K562 (cell line): ENCODE results near the gene SDE2. TPM values are rescaled to one million over a fixed set of nuclear protein-coding genes. Genes with fewer than 3 reads are reported as not detected.
A peak's percentile ranks its signal among the peaks of the same experiment; 100 is the strongest.
"Not testable (repeated sequence)": the region's sequence is repeated elsewhere in the genome, so short reads cannot be mapped to it uniquely, and the experiment has no call there.

Experiments
- CUX1 ChIP-seq: fragments of 200-800 bp; sonication (Bioruptor generic); IDR thresholded peaks from 2 replicates; pipeline ENCODE4 v1.6.1; 2016; ENCODE audit warnings: missing genetic modification characterization, missing compliant biosample characterization
- ELF4 ChIP-seq: fragments of 450-650 bp; formaldehyde crosslinking; IDR thresholded peaks from 2 replicates; pipeline ENCODE4 v1.4.0; 2022; ENCODE audit warnings: missing genetic modification characterization
- EP300 ChIP-seq: IDR thresholded peaks from 2 replicates; pipeline ENCODE4 v1.6.1; 2012; ENCODE audit warnings: low read length, improper control_type of control experiment
- HLTF ChIP-seq: fragments of 450-650 bp; IDR thresholded peaks from 2 replicates; pipeline ENCODE4 v1.6.1; 2016
- KDM2B ChIP-seq: fragments of 250-450 bp; sonication (Bioruptor Pico); IDR thresholded peaks from 2 replicates; pipeline ENCODE4 v1.8.0; 2021; ENCODE audit warnings: mild to moderate bottlenecking, moderate library complexity
- MAX ChIP-seq: sonication (generic); formaldehyde crosslinking; IDR thresholded peaks from 2 replicates; pipeline ENCODE4 v1.9.0; 2022; ENCODE audit warnings: mild to moderate bottlenecking, missing genetic modification reagents
- MYC ChIP-seq, 2 experiments: fragments of 250-450 bp in 1 of 2; sonication (Bioruptor Pico) in 1 of 2; IDR thresholded peaks; 2 replicates each; pipeline versions ENCODE4 v1.5.1 to v1.6.1; 2012 to 2021; ENCODE audit warnings: low read depth in 2 of 2, borderline replicate concordance in 1 of 2, improper control_type of control experiment in 1 of 2, low read length in 1 of 2, mild to moderate bottlenecking in 1 of 2, moderate library complexity in 1 of 2
- MYNN ChIP-seq, 2 experiments: sonication (generic); formaldehyde crosslinking in 1 of 2; IDR thresholded peaks; 2 replicates each; pipeline versions ENCODE4 v1.5.0 to v1.6.1; 2016 to 2020; ENCODE audit warnings: antibody characterized with exemption in 1 of 2, missing genetic modification reagents in 1 of 2
- NR4A1 ChIP-seq, 2 experiments: fragments of 250-450 bp in 1 of 2; fragments of 450-650 bp in 1 of 2; sonication (Bioruptor Pico) in 1 of 2; IDR thresholded peaks; 2 replicates each; pipeline versions ENCODE4 v1.4.0 to v1.6.1; 2016 to 2020; ENCODE audit warnings: mild to moderate bottlenecking in 2 of 2, missing compliant biosample characterization in 1 of 2, missing genetic modification characterization in 1 of 2, moderate library complexity in 1 of 2
- PHF8 ChIP-seq: fragments of 200-600 bp; sonication (generic); IDR thresholded peaks from 2 replicates; pipeline ENCODE4 v1.6.1; 2012; ENCODE audit warnings: mixed run types, mild to moderate bottlenecking, inconsistent platforms, low read length, moderate library complexity, borderline replicate concordance
- ZNF830 ChIP-seq: fragments of 250-450 bp; sonication (Bioruptor Pico); IDR thresholded peaks from 2 replicates; pipeline ENCODE4 v1.5.0; 2021; ENCODE audit warnings: mild to moderate bottlenecking
- polyA plus RNA-seq, 8 experiments: library from polyadenylated mRNA; depleted of rRNA in 4 of 8; stranded (reverse) in 5 of 8; unstranded in 3 of 8; fragments of >200 nt; fragmentation: Nextera tagmentation in 2 of 8; fragmentation: Illumina TruSeq in 1 of 8; extraction: Ambion mirVana in 2 of 8; extraction: Trizol in 1 of 8; gene quantifications; 2 replicates each; pipeline versions ENCODE4 v1.2.1 to v1.2.3, GENCODE V29; 2011 to 2014; ENCODE audit warnings: inconsistent platforms in 1 of 8, missing spikeins in 1 of 8
- total RNA-seq, 7 experiments: library from RNA; depleted of rRNA in 6 of 7; stranded (reverse); fragments of >200 nt in 6 of 7; fragmentation: Illumina TruSeq in 2 of 7; extraction: Trizol in 2 of 7; gene quantifications; 2 replicates each; pipeline versions ENCODE4 v1.2.1 to v1.2.3, GENCODE V29; 2011 to 2021; ENCODE audit warnings: low replicate concordance in 1 of 7

The SDE2 gene
- total and polyA plus RNA-seq, 9 of the 15 experiments (the other 6 are each of a cell fraction or from before 2014, with no cell fraction given), result 14.3 to 62.3 (median 46.0) TPM

GRCh38 chr1:226000493-226001081 is 1.4 kb upstream of the SDE2 start (continued):
- TF ChIP-seq CUX1 (CRISPR knock-in tag), result 0 out of 2 replicates have a peak, but pooled peaks have one; percentile 10
- TF ChIP-seq EP300, result 0 out of 2 replicates have a peak, but pooled peaks have one; percentile 1
- TF ChIP-seq HLTF, result 0 out of 2 replicates have a peak, but pooled peaks have one; percentile 67
- TF ChIP-seq MYNN (IDR thresholded peaks at IDR 0.05), result peak; percentile 35; the same call in 1 of the 2 replicates
- TF ChIP-seq MYNN (CRISPR knock-in tag; IDR thresholded peaks at IDR 0.05); NR4A1 (CRISPR knock-in tag; IDR thresholded peaks at IDR 0.05); MYC (CRISPR knock-in tag; IDR thresholded peaks at IDR 0.05; ENCODE audit: borderline replicate concordance, low read depth): not testable (repeated sequence)
- TF ChIP-seq MAX (CRISPR knock-in tag), result peak; percentile 13; the same call in 1 of the 2 replicates
- TF ChIP-seq KDM2B (CRISPR knock-in tag), result 0 out of 2 replicates have a peak, but pooled peaks have one; percentile 10
- TF ChIP-seq ZNF830 (CRISPR knock-in tag), result 0 out of 2 replicates have a peak, but pooled peaks have one; percentile 28
- TF ChIP-seq PHF8, result peak; percentile 11; the same call in 1 of the 2 replicates
- TF ChIP-seq NR4A1 (tag; IDR thresholded peaks at IDR 0.05), result peak; percentile 56; the same call in 1 of the 2 replicates
- 0 out of 2 replicates have a peak, but pooled peaks have one; percentile 52 for TF ChIP-seq ELF4 (CRISPR knock-in tag)
- TF ChIP-seq MYC (IDR thresholded peaks at IDR 0.05; ENCODE audit: low read depth, low read length), result 0 out of 2 replicates have a peak, but pooled peaks have one; percentile 21
